HG03571 (cell line): ENCODE measurements around the gene E2F6.

ENCODE experiments used
- ATAC-seq: cut with Tn5 transposase; IDR thresholded peaks from one replicate; pipeline ENCODE4 v1.9.1; 2021; ENCODE audit not compliant: unreplicated experiment

E2F6 gene

DNA sequence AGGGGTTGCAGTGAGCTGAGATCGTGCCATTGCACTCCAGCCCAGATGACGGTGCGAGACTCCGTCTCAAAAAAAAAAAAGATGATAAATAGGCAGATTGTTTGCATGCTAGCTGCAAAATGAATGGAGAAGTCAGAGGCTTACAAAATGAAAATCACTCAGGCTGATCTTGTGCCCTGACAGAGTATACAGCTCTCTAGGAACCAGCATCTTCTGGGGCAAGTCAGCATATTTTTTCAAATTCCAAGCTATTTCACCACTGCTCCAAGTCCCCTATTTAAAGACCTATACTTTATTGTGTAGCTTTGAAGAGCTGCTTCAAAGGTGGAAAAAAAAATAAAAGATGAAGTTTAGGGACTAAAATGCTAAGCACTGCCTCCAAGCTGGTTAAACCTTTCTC, 6.1 kb downstream of the E2F6 start:
- no peak for ATAC-seq

DNA sequence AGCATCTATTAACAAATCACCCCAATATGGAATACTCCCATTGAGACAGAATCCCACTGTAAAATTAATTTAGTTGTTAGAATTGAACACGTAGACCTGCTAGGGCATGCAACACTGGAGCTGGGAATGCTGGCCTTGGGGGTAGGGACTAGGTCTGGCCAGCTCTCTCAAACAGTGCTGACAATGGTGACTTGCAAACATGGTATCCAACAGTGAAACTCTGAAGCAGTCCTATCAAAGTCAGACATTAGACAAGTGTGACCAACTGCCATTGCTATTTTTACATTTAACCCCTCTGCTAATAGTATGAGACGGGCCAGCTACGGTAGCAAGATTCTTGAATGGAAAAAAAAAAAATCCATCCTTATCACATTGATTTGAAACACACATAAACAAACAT, 7.2 kb downstream of the E2F6 start:
- no peak for ATAC-seq

DNA sequence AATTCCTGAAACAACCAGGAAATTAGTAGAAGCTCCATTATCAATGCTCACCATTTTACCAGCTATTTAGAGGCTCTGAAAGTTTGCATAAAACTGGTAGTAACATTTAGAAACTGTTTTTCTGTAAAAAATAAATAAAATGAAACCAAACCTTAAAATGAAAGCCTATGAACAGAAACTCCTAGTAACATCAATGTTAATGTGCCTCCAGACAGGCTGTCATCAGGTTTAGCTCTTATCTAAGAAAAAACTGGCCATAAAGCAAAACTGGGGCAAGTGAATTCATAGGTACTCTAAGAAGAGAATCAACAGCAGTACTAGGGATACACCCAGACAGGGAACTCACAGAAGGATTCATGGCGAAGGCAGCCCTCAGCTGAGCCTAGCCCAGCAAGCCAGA, 8.0 kb downstream of the E2F6 start:
- no peak for ATAC-seq

DNA sequence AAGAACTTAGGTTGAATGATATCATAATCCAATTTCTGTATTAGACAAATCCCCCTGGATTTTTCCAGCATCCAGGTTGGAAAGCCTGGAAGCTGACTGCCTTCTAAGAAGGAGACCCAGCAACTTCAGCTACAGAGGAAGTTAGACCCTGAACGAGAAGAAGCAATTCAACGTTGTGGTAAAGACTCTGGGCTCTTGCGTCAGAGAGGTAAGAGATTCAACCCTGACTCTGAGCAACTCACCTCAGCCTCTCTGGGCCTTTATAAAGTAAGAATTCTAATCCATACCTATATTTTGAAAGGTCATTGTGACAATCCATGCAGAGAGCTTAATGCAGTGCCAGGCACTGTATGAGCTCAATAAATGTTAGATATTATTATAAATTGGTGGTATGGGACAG, 9.7 kb downstream of the E2F6 start:
- ATAC-seq, result no peak

DNA sequence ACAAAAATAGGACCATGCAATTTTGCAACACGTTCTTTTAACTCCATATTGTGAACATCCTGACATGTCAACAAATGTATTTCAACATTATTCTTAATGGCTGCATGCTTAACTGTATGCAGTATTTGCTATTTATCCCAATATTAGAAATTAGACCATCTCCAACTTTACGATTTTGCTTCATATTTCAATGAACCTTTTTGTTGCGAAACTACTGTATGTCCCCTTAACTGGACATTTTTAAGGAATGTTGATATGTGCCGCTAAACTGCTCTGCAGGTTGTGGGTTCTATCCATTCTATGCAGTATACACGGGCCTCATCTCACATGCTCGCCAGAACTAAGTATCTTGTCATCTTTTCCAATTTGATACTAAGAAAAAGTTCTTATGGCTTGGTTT, 11.1 kb downstream of the E2F6 start:
- no peak for ATAC-seq

DNA sequence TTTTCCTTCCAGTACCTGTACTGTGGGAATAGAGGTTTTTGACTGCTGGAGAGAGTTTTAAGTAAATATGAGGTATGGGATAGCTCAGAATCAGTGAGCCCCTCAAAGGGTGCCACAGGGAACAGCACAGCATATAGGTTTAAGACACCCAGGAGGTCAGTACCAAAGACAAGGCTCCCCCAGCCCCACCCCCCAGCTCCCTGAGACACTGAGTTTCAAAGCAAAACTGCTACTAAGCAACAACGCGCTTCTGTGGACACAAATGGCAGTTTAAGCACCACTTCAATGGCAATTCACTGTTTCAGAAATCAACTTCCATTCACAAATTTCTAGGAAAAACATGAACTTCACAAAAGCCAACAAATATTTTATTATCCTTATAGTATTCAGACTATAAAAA, 15.2 kb downstream of the E2F6 start:
- no peak for ATAC-seq

DNA sequence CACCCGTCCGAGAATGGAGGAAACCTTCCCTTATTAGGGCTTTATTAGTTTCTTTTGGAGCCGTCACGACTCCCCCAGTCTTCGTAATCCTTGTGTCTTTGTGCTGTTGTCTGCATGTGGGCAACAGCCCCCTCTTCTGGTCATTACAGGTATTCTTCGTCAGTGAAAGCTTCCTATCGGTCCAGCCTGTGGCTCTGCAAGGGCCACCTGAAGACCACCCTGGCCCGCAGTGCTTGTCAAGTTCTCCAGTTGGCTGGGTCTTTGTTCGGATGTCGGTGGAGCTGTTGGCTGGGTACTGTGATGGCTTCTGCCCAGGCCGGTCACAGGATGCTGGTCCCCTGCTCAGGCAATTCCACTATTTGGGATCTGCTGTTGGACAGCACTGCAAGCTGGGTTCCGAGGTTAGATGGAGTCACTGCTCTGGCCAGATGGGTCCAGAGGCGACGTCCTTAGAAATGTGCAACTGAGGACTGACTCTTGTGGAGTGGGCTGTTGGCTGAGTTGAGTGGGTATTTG, 19.2 kb downstream of the E2F6 start:
- no peak for ATAC-seq

DNA sequence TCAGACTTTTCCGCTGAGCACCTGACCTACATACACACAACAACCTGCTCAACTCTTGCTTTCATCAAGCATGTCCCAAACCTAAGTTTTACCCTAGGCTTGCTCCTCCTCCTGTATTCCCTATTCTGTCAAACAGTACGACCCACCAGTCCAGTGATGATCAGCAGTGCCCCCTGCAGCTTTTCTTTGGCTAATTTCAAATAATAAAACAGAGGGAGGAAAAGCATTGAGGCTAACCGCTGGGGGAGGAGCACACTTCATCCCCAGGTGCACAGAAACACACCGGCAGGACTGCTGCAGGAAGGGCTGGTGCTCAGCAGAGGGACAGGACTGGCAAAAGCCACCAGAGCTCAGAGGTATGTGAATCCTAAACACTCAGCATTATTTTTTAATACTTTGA, 21.2 kb downstream of the E2F6 start:
- ATAC-seq, result no peak

DNA sequence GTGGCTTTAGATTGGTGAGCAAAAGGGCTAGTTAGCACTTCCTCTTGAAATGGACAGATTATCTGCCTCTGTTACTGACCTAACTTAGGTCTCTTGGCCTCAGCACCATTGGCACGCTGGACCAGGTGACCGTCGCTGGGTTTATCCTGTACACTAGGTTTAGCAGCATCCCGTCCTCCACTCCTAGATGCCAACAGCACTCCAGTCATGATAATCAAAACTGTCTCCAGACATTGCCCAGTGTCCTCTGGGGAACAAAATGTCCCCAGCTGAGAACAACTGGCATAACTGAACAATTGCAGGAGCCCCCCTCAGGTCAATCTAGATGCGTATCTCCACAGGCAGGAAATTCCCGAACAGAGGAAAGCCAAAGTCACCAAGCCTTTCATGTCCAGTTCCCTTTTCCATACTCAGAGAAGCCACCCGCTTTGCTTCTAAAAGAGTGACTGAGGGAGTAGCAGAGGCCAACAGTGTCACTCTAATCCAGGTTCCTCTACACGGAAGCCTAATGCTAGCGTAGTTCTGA, 27.3 kb downstream of the E2F6 start:
- ATAC-seq, result no peak

DNA sequence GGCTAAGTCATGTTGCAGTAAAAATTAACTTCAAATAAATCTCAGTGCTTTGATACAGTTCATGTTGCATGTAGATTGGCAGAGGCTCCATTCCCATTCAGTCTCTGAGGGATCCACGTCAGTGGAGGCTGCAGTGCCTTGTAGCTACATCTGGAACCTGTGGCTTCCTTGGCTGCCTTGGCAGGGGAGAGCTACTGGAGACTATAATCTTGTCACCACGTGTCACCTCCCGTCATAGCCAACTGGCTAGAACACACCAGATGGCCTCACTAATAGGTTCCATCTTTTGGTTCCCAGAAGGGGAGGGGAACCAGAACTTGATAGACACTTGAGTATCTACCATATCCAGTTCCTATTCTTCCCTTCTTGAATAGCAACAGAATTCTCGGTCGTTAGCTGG, 28.4 kb downstream of the E2F6 start:
- no peak for ATAC-seq

DNA sequence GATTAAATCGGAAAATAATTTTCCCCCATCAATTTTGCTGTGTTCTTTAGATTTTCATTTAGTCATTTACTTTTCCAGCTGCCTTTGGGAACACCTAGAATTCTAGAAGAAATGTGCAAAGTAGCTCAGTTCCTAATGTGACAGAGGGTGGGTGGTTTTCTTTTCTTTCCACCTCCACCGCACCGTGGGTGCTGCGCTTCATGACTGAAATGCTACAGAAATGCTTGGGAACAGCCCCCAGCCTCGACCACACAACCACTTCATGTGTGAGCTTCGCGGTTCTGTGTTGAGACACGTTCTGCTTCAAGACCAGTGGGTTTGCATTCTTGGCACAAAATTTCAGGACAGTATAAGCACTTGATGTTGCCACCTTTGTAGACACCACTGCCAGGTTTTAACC, 30.9 kb downstream of the E2F6 start:
- ATAC-seq, result no peak

DNA sequence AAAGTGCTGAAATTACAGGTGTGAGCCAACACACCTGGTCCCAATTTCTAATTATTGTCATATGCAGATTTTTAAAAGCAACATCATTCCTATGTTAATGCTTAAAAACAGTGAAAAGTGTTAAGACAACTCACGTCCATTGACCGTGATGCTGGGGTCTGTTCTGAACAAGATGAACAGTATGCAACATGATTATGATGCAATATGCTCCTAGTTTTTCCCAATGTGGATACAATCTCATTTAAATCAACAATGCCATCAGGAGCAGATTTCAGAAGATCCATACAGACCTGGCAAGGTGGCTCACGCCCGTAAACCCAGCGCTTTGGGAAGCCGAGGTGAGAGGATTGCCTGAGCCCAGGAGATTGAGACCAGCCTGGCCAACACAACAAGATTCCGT, 31.5 kb downstream of the E2F6 start:
- no peak for ATAC-seq

DNA sequence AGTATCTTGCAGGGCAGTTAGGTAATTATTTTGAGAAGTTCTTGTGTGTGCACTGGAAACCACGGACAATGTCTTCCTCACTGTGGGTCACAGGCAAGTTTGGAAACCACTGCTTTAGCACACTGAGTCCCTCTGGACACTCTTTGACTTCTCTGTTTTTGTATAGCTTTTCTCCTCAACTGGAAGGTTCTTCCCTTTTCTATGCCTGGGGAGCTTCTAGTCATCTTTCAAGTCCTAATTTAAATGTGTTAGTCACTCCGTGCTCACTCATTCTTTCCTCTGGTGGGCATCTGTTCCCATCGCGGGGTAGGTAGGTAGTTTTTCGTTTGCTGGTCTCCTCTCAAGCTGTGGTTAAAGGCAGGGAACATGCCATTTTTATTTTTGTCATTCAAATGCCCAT, 32.1 kb downstream of the E2F6 start:
- no peak for ATAC-seq

DNA sequence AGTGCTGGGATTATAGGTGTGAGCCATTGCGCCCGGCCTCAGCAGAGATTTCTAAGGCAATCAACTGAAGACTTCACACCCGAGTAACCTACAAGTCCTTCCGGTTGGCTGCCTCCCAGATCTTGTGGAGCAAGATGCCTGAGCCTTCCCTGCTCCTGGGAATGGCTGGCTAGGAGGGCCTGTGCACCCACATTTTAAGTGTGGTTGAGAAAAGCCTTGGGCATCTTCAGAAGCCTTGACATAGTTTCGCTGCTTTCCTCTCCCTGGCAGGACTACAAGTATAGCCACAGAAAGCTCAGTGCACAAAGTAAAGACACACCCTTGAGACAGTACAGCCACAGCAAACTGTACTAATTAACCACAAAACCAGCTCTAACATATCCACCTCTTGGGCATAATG, 35.2 kb downstream of the E2F6 start:
- ATAC-seq, result no peak

DNA sequence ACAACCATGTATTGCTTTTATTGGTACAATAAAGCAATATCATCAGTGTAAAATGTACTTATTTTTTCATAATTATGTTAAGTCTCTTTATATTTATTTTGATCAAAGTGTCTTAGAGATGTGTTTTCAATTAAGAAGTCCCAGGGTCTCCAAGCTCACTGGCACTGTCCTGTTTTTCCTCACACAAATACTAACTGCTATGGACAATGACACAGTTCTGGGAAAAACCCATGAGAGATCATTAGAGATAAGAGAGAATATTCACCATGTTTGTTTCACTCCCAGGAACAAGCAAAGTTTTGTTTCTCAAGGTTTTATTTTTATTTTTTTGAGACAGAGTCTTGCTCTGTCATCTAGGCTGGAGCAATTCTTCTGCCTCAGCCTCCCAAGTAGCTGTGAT, 38.7 kb downstream of the E2F6 start:
- no peak for ATAC-seq

DNA sequence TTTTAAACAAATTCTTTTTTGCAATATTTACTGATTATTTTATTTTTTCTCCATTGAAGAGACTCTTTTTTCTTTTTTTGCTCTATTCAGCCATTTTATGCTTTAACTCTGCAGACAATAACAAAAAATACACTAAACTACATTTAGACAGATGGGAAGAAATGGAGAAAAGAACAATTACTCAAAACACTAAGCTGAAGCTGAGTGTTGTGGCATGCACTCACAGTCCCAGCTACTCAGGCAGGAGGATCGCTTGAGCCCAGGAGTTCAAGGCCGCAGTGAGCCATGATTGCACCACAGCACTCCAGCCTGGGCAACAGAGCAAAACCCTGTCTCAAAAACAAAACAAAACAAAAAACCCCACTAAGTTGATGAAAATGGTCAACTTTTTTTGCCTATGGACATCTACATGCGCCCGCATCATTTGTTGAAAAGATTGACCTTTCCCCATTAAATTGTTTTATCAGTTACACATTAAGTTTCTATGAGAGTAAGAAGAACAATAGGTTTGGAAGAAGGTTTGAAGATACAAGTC, 43.0 kb downstream of the E2F6 start:
- ATAC-seq, result no peak

DNA sequence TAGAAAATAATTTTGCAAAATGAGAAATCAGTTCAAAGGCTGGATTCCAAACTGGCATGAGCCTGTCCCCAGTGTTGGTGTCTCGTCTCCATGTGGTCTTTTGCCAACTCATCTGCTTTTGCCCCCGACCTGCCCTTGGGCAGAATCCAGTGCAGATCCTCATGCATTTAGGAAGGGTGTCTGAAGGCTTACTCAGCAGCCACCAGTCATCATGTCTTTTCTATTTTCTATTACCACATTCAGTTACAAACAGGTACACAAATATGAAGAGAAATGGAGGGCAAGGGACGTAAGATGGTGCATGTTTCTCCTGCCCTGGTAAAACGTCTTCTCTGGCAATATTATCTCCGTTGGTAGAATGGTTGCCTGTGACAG, 43.5 kb downstream of the E2F6 start:
- no peak for ATAC-seq

DNA sequence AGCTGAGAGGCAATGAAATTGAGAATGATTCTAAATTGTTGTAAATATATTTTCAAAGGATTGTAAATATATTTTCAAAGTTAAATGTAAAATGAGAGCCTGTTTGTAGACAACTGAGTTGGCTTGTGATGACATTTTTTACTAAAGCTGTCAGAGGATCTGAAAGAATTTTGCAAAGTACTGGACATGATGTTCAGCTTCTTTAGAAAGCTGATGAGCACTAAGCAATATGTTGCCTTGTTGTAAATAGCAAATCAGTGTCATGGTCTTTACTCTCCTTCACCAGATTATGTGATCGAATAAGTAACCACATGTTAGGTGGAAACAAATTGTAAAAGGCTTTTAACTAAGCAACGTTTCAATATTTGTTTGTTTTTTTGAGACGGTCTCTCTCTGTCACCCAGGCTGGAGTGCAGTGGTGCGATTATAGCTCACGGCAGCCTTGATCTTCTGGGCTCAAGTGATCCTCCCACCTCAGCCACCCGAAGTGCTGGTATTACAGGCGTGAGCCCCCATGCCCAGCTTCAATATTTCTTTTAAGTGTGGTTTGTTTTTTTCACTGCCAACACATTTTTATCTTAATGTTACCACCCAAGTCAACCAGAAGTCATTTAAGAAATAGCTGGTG, 44.0 kb downstream of the E2F6 start:
- no peak for ATAC-seq

DNA sequence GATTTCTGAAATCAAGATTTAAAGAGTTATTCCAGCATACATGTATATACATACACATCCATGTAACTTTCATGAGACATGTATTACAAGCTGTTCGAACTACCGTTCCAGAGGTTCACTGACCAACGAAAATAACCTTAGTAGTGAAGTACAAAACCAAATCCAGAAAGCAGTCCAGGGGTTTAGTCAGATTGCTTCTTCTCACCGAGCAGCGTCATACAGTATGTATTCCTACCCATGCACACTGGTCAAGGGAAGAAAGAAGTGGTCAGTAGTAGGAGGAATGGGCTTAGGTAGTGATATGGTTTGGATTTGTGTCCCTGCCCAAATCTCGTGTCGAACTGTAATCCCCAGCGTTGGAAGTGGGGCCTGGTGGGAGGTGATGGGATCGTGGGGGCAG, 45.3 kb downstream of the E2F6 start:
- ATAC-seq, result no peak

DNA sequence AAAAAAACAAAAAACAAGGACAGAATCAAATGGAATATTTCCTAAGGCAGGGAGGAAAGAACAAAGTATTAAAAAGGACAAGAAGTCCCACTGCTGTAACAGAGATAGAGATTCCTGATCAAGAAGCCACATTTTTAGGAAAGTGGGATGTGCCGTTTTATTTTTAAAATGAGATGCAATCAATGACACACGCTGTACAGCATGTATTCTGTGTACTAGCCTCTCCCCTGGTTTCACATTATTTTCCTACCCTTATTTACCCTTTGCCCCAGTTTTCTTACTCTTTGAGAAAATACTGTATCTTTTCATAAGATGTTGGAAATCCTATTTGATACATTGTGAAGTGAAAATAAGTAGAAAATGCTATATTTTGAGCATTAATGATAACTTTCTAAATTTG, 45.8 kb downstream of the E2F6 start:
- no peak for ATAC-seq

DNA sequence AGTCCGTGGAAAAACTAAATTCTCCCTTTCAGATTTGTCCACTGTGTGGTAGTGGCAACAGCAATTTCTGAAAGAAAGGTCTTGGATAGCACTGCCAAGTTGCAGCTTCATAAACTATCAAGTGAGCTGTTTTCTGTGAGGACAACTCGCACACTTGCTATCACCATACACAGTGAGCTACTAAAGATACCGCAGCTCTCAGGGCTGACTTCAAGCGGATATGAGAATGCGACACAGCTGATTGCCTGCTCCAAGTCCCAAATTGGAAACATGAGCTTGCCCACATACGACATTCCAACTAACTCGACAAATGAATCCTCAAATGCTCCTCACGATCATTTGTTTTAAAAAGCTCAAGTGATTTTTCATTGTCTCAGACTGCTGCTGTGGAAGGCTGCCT, 46.2 kb downstream of the E2F6 start:
- ATAC-seq, result no peak

DNA sequence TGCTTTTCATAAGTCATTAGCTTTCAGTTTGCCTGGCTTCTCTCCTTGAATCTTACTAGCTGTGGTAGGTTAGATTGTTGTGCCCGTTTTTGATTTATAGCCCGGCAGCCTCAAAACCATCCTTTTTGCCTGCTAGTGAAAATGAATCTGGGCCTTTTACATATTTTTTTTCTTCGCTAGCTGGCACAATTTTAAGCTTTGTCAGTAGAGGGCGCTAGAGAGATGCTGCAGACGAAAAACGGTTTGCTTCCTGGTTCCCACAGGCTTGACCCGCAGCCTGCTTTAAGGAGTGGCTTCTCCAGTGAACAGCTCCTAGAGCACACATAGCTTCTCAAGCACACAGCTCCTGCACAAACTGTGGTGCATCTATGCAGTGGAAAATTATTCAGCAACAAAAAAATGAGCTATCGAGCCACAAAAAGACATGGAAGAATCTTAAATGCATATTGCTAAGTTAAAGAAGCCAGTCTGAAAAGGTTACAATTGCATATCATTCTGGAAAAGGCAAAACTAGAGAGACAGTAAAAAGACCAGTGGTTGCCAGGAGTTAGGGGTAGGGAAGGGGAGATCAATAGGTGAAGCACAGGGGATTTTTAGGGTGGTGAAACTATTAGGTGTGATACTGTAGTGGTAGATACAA, 47.9 kb downstream of the E2F6 start:
- ATAC-seq, result no peak

DNA sequence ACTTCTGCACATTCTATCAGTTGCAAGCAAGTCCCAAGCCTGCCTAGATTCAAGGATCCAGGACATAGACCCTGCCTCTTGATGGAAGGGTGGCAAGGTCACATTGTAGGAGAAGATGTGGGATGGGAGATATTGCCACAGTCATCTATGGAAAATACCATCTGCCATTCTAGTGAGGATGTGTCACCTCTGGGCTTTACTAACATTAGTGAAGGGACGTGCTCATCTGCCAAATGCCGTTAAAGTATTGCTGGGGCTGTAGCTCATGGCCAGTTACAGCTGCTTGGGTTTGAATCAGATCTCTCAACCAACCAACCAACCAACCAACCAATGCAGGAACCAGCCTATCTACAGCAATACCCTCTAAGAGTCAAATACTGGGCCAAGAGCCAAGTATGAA, 49.0 kb downstream of the E2F6 start:
- ATAC-seq, result no peak
